Measurements from ENCODE around the gene NDUFS8.

NDUFS8 gene

DNA sequence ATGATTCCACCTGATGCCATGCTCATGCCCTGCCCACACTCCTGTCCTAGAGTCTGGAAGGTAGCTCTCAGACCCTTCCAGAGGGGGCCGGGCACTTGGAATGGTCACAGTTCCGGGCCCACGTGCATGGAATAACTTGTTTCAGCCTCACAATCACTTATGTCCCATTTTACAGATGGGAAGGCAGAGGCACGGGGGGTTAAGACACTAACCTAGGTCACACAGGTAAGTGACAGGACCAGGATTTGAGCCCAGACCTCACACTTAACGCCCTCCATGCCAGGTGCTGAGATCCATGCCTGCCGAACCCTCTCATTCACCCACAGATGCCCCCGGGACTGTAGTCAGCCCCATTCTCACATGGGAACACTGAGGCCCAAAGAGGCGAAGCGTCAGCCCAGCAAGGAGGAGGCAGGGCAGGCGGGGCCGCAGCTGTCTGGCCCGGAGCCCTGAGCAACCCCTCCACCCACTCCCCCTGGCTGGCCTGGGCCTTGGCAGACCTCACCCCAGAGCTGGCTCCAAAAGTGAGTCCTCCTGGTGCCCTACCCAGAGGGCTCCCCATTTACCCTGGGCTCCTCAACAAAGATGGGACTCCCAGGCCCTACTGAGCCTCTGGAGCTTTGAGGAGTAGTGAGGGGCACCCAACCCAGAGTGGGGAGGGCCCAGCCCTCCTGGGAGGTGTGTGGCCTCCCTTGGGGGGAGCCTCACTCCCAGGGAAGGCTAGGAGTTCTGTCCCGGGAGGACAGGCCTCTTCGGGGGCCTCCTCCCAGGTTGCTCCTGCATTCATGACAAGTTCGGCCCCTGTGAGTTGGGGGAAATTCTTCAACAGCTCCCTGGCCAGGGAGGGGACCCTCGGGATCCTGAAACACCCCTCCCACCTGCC lies 22.7 kb upstream of the NDUFS8 start:
- Histone ChIP-seq H3K27ac (no peak overlapping the region), H3K4me1 (no peaks in the 10 kb centered on the region), H3K9me3 (ENCODE audit: control insufficient read depth, low read length) (no peaks in the 10 kb centered on the region), H3K79me2 (no peaks in the 10 kb centered on the region), H3K9ac (no peak overlapping the region), H3K27me3 (ENCODE audit: control insufficient read depth, insufficient read depth, low read length) (no peaks in the 10 kb centered on the region), H3K4me2 (ENCODE audit: low read length) (no peak overlapping the region), H2AFZ (no peak overlapping the region), H3K36me3 (ENCODE audit: control insufficient read depth, insufficient read depth, low read length) (no peaks in the 10 kb centered on the region), H3K4me3 (ENCODE audit: low read depth, low read length) (no peak overlapping the region)
- TF ChIP-seq, protein P1, sequence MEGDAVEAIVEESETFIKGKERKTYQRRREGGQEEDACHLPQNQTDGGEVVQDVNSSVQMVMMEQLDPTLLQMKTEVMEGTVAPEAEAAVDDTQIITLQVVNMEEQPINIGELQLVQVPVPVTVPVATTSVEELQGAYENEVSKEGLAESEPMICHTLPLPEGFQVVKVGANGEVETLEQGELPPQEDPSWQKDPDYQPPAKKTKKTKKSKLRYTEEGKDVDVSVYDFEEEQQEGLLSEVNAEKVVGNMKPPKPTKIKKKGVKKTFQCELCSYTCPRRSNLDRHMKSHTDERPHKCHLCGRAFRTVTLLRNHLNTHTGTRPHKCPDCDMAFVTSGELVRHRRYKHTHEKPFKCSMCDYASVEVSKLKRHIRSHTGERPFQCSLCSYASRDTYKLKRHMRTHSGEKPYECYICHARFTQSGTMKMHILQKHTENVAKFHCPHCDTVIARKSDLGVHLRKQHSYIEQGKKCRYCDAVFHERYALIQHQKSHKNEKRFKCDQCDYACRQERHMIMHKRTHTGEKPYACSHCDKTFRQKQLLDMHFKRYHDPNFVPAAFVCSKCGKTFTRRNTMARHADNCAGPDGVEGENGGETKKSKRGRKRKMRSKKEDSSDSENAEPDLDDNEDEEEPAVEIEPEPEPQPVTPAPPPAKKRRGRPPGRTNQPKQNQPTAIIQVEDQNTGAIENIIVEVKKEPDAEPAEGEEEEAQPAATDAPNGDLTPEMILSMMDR (IDR thresholded peaks at IDR 0.05) = no peak

DNA sequence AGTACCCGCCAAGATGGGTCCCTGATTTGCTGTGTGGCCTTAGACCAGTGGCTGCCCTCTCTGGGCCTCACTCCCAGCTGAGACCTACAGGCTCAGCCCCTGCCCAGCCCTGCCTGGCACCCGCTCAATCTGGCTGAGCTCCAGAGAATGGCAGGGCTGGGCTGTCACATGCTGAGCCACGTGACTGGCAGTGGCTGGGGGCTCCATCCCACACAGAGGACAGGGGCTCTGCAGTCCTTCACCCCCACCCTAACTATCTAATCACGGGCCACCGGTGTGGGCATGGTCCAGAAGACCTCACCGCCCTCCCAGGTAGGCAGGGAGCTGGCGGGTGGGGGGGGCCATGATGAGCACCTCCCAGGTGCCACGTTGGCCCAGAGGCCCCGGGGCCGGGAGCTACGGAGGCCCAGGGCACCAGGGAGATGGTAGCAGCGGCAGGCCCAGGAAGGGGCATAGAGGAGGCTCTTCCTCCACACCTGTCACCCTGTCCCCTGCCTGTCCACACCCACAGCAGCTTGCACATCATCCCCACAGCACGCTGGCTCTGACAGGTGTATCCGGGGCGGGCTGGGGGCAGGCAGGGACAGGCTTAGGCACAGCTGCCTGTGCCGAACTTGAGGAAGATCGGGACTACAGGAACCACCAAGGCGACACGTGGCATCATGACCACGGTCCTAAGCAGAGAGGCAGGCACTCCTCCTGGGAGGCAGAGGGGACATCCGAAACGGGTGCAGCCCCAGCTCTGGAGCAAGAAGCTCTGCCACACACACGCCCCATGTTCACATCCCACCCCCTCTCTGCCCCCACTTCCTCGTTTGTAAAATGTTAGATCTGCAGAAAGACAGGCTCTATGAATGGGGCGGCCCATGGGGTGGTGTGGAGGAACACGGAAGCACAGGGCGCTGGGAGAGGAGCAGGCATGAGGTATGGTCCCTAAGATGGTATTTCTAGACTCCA lies 21.8 kb upstream of the NDUFS8 start:
- no peak overlapping the region for H3K4me2 ChIP-seq (ENCODE audit: low read length)
- no peaks in the 10 kb centered on the region for H3K9me3 ChIP-seq (ENCODE audit: control insufficient read depth, low read length)
- no peak overlapping the region for H2AFZ ChIP-seq
- H3K4me3 ChIP-seq (ENCODE audit: low read depth, low read length) = no peak overlapping the region
- H3K9ac ChIP-seq = no peak overlapping the region
- no peaks in the 10 kb centered on the region for H3K27me3 ChIP-seq (ENCODE audit: control insufficient read depth, insufficient read depth, low read length)
- TF ChIP-seq, protein P1 (IDR thresholded peaks at IDR 0.05) = no peak
- no peaks in the 10 kb centered on the region for H3K36me3 ChIP-seq (ENCODE audit: control insufficient read depth, insufficient read depth, low read length)
- H3K4me1 ChIP-seq = no peaks in the 10 kb centered on the region
- H3K79me2 ChIP-seq = no peaks in the 10 kb centered on the region
- H3K27ac ChIP-seq = no peak overlapping the region

DNA sequence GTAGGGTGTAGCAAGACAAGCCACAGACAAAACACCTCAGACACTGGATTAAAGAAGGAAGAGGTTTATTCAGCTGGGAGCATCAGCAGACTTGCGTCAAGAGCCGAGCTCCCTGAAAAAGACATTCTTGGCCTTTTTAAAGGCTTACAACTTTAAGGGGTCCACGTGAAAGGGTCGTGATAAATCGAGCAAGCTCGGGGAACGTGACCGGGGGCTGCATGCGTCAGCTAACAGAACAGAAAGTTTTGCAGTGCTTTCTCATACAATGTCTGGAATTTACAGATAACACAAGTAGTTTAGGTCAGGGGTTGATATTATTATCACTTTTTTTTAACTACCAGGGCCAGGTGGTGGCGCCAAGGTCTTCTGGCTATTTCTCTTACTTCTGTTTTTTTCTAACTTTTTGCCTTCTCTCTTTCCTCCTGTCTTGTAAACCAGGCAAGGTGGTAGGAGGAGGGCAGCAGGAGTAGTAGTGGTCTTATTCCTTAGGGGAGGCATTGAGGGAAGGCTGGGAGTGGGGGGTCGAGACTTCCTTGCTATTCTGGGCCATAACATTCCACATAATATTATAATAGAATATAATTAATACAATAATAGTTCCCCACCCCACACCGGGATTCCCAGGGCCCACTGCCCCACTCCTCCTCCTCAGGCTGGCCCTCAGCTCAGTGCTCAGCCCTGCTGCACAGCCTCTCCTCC lies 20.9 kb upstream of the NDUFS8 start:
- Histone ChIP-seq H3K4me3 (ENCODE audit: low read depth, low read length) (no peak overlapping the region), H3K4me1 (no peaks in the 10 kb centered on the region), H2AFZ (peak overlapping the region; percentile 72), H3K9me3 (ENCODE audit: control insufficient read depth, low read length) (no peaks in the 10 kb centered on the region), H3K36me3 (ENCODE audit: control insufficient read depth, insufficient read depth, low read length) (no peaks in the 10 kb centered on the region), H3K27me3 (ENCODE audit: control insufficient read depth, insufficient read depth, low read length) (no peaks in the 10 kb centered on the region), H3K27ac (peak overlapping the region; percentile 30), H3K4me2 (ENCODE audit: low read length) (no peak overlapping the region), H3K79me2 (no peaks in the 10 kb centered on the region), H3K9ac (no peak overlapping the region)
- TF ChIP-seq, protein P1 (IDR thresholded peaks at IDR 0.05) = no peak

DNA sequence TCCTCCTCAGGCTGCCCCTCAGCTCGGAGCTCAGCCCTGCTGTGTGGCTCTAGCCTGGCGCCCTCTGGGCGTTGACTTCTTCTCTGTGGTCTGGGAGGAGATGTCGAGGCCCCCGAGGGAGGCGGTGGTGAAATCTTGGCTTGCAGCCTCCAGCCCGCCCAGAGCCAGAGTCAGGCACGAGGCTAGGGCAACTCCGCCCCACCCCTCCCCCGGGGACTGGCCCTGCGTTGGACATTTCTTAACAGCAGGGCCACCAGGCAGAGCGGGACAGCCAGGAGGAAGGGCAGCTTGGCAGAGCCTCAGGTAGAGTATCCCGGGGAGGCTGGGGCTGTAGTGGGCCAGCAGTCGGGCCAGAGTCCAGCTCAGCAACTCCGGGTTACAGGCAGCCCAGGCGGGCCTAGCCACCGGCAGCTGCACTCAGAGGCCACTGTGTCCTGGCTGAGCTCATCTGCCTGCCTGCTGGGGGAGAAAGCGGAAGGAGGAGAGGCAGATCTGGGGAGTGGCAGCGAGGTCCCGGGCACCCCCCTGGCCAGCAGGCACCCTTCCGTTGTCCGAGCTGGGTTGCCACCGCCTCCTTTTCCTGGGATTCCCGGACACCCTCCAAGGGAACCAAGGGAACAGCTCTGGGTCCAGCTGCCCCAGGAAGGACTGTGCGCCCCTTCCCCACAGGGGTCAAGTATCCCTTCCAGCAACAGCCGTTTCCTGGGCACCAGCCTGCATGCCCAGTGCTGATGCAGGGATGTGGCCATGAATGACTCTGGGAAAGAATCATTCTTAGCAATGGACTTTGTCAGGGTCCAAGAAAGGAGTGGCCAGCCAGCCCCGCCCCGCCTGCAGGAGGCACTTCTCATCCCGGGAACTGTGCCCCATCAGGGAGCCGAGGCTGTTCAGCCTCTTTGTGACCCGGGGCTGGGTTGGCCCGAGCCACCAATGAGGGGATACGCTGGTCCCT lies 20.1 kb upstream of the NDUFS8 start, which contains the start of gene ALDH3B1:
Gene ALDH3B1 (plus strand): TSS at position 238 of the 952 bp plus-strand sequence. CDS start 4,971 bp downstream, outside the sequence.
- no peaks in the 10 kb centered on the region for H3K9me3 ChIP-seq (ENCODE audit: control insufficient read depth, low read length)
- no peak within 1 kb of the TSS for H3K9ac ChIP-seq
- no peaks in the 10 kb centered on the region for H3K36me3 ChIP-seq (ENCODE audit: control insufficient read depth, insufficient read depth, low read length)
- no peak within 1 kb of the TSS for H3K4me2 ChIP-seq (ENCODE audit: low read length)
- no peak within 1 kb of the TSS for H3K4me3 ChIP-seq (ENCODE audit: low read depth, low read length)
- no peaks in the 10 kb centered on the region for H3K79me2 ChIP-seq
- H3K27ac ChIP-seq = peak within 1 kb of the TSS; percentile 30
- TF ChIP-seq, protein P1 (IDR thresholded peaks at IDR 0.05) = no peak
- H3K4me1 ChIP-seq = no peaks in the 10 kb centered on the region
- no peaks in the 10 kb centered on the region for H3K27me3 ChIP-seq (ENCODE audit: control insufficient read depth, insufficient read depth, low read length)
- peak within 1 kb of the TSS; percentile 72 for H2AFZ ChIP-seq
